ENCODE data around the gene HLA-DOB.

Gene HLA-DOB

DNA sequence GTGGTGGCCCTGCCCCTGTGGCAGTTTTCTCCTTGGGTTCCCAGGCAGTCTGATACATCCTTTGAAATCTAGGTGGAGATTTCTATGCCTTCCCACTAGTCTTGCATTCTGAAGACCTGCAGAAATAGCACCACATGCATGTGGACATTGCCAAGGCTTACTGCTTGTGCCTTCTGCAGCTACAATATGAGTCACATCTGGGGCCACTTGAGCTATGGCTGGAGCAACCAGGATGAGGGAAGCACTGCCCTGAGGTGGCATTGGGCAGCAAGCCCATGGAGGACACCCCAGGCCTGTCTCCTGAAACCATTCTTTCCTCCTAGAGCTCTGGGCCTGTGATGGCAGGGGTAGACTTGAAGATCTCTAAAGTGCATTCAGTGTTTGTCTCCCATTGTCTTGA lies 37.8 kb downstream of the HLA-DOB start:
- intact Hi-C loops (cut with micrococcal nuclease), result no loop called here
- Mint-ChIP-seq H3K4me3 (no peak overlapping the region), H3K9me3 (no peaks in the 10 kb centered on the region), H3K27ac (no peak overlapping the region), H3K36me3 (ENCODE audit: low read depth) (no peaks in the 10 kb centered on the region), H3K4me1 (ENCODE audit: low read depth) (peaks cover 35% of the 10 kb centered on the region), H3K27me3 (peaks cover 7% of the 10 kb centered on the region)

DNA sequence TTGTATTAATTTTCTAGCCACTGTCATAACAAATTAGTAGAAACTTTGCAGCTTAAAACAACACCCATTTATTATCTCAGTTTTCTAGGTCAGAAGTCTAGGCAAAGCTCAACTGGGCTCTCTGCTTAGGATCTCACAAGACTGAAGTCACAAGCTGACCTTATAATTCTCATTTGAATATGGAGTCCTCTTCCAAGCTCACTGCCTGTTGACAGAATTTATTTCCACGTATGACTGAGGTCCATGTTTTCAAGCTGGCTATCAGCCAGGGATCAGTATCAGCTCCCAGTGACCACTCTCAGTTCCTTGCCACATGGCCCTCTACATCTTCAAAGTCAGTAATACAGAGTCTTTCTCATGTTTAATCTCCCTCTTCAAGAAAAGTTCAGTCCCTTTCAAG lies 41.7 kb downstream of the HLA-DOB start:
- Mint-ChIP-seq H3K27ac (no peak overlapping the region), H3K4me3 (no peak overlapping the region), H3K4me1 (ENCODE audit: low read depth) (peaks cover 28% of the 10 kb centered on the region), H3K9me3 (no peaks in the 10 kb centered on the region), H3K36me3 (ENCODE audit: low read depth) (no peaks in the 10 kb centered on the region), H3K27me3 (peaks cover 24% of the 10 kb centered on the region)
- intact Hi-C loops (cut with micrococcal nuclease), result no loop called here

DNA sequence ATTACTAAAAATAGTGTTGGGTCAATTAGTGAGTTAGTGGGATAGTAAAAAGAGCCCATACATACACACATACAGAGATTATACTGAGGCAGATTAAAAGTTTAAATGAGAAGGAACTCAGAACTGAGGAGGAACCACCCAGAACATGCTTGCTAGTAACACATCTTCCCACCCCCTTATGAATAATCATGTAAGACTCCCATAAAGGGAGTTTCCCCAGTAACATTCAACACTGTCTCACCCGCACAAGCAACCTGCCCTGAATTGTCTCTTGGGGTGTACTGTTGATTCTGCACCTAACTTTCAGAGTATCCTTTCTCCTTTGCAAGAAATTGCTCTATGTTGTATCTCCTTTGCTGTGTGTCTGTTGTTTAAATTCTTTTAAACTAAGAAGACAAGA lies 42.4 kb downstream of the HLA-DOB start:
- Mint-ChIP-seq H3K27ac (no peak overlapping the region), H3K27me3 (peaks cover 29% of the 10 kb centered on the region), H3K36me3 (ENCODE audit: low read depth) (no peaks in the 10 kb centered on the region), H3K9me3 (no peaks in the 10 kb centered on the region), H3K4me1 (ENCODE audit: low read depth) (peaks cover 21% of the 10 kb centered on the region), H3K4me3 (no peak overlapping the region)
- intact Hi-C loops (cut with micrococcal nuclease), result no loop called here

DNA sequence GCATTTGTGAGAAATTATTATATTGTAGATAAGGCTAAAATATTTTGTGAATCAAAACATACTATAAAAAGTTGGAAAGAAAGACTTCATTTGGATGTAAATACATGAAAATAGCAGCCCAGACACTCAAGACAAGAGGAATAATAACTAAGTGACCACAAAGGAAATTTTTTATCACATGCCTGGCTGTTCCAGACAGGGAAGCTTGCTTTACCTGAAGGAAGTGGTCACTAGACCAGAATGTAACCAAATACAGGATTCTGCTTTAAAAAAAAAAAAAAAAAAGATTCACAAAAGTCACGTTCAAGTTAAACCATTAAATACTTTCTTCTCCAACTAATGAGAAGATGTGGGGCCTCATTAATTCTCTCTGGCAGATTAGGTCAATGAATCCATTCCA lies 44.1 kb downstream of the HLA-DOB start:
- H3K27ac Mint-ChIP-seq, result no peak overlapping the region

DNA sequence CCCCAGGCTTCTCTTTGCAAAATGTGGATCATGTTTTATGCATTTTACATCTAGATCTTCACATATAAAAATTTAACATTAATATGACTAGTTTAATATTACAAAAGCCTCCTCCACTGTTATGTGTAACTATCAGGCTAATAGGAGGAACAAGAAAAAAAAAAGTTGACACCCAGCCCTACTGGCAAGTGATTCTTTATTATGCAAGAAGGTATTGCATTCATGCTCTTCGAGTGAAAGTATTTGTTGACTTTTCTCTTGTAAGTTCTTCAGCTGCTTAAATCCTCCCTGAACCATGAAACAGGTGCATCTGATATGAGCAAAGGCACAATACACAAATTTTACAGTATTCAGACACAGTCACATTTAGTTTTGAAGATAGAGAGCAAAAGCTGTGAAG lies 52.8 kb downstream of the HLA-DOB start:
- no peaks in the 10 kb centered on the region for H3K9me3 Mint-ChIP-seq
- peaks cover 22% of the 10 kb centered on the region for H3K4me1 Mint-ChIP-seq (ENCODE audit: low read depth)
- peaks cover 14% of the 10 kb centered on the region for H3K36me3 Mint-ChIP-seq (ENCODE audit: low read depth)
- H3K27ac Mint-ChIP-seq, result peak overlapping the region; percentile 62
- H3K27me3 Mint-ChIP-seq, result peaks cover 61% of the 10 kb centered on the region
- intact Hi-C loops (cut with micrococcal nuclease), result no loop called here
- no peak overlapping the region for H3K4me3 Mint-ChIP-seq

More for the DNA sequence above, 44.1 kb downstream of the HLA-DOB start:
- Mint-ChIP-seq H3K4me1 (ENCODE audit: low read depth) (peaks cover 14% of the 10 kb centered on the region), H3K9me3 (no peaks in the 10 kb centered on the region), H3K27me3 (peaks cover 36% of the 10 kb centered on the region), H3K4me3 (no peak overlapping the region), H3K36me3 (ENCODE audit: low read depth) (no peaks in the 10 kb centered on the region)
- intact Hi-C loops (cut with micrococcal nuclease), result no loop called here

DNA sequence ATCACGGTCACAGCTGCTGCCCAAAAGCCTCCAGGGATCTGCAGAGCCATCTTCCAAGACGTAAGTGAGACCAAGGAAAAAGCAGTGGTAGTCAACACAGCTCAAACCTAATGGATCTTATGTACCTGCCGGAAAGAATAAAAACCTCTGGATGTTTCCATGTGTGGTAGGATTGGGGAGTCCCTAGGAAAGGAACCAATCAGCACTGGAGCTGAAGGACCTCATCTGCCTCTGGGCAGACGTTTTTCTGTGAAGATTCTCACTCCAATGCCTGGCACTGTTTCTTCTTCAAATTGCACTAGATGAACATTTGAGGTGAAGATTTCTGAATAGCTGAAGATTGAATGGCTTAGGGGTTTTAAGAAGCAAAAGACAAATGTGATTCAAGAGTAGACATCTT lies 53.4 kb downstream of the HLA-DOB start, which contains the start of gene HLA-DQB2:
TSS of gene HLA-DQB2 (minus strand) at position 112 of the 400 bp plus-strand sequence. CDS start at position 50, 62 bp downstream.
- peaks cover 25% of the 10 kb centered on the region for H3K4me1 Mint-ChIP-seq (ENCODE audit: low read depth)
- intact Hi-C loops (cut with micrococcal nuclease), result no loop called here
- peaks cover 64% of the 10 kb centered on the region for H3K27me3 Mint-ChIP-seq
- H3K36me3 Mint-ChIP-seq (ENCODE audit: low read depth), result peaks cover 18% of the 10 kb centered on the region
- no peaks in the 10 kb centered on the region for H3K9me3 Mint-ChIP-seq
- peak within 1 kb of the TSS; percentile 70 for H3K4me3 Mint-ChIP-seq
- peak within 1 kb of the TSS; percentile 62 for H3K27ac Mint-ChIP-seq

Data from dendritic cell treated with granulocyte-macrophage colony-stimulating factor and Interleukin-4, amounts not matched to agents 40 ng/mL and 50 ng/mL, for 4 days (primary cell).